Measurements from ENCODE around the gene FYB1.

GRCh38 chr5:39208471-39208870, 10.9 kb downstream of the FYB1 start:
- TF ChIP-seq CTCF (conservative IDR thresholded peaks at IDR 0.05; ENCODE audit: low read depth, low read length), result no peak
- TF ChIP-seq EZH2 (IDR thresholded peaks at IDR 0.05; ENCODE audit: borderline replicate concordance, low read depth, low read length, poor library complexity, severe bottlenecking), result no peak

All from A673 (cell line).